Stimulated activated CD8-positive, alpha-beta memory T cell treated with anti-CD3 and anti-CD28 coated beads, Interleukin-12 subunit alpha, Interleukin-12 subunit beta, amount 100 ng/mL, for 24 hours (primary cell): Measurements from ENCODE around the gene OXCT1.

ENCODE experiments used
- DNase-seq: peaks from one replicate; pipeline ENCODE4 v3.0.0-alpha.2; 2020; ENCODE audit errors: extremely low read depth

Gene OXCT1

GRCh38 chr5:41869724-41870626 lies at the start of gene OXCT1:
Gene OXCT1 (minus strand): TSS chr5:41870425. CDS start chr5:41870358, 67 bp downstream.
- DNase-seq = peak; percentile 82

DNA sequence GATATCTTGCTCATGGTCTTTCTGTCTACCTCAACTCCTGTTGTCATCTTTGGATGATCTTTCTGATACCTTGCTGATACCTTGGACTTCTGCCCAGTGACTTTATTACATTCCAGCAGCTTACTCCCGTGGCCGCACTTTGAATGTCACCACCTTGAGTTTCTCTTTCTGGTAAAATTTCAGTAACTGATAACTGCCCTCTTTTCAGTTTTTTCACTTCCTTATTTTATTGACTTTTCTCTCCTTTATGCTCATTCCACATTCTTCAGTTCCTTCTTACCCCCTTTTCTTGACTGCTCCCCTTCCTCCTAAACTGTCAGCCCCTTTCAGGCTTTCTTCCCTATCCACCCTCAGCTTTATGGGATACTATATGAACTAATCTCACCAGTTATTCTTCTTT lies 47.9 kb upstream of the OXCT1 start:
- DNase-seq = no peak

DNA sequence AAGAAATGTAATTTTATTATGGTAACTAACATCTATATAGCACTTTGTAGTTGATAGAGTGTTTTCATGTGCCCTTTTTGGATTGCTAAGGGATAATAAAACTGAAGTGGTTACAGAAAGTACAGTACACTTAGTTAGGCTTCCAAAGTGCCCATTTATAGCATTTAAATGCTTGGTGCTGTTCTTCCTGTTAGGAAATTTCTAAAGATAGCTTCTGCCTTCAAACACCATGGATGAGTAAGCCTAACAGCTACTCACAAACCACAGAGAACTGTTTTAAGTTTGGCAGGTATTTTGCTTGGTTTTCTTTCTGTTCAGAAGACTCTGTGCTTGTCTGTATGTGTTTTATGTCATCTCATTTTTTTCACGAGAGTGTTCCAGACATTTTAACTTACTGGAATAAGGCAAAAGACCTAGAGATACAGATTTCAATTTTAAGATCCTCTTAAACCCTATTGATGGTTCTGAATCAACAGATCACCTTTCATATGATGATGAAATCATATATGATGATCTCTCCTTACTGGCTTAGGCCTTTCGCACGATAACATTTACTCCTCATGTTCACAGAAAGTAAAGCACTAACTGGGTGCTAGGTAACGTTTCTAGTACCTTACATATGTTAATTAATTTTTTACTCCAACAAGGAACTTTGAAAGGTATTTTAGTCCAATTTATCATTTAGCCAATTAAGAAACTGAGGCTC lies 38.3 kb upstream of the OXCT1 start:
- DNase-seq = no peak

- DNase-seq = no peak
Measured at GRCh38 chr5:41906151-41906550, 35.9 kb upstream of the OXCT1 start.

DNA sequence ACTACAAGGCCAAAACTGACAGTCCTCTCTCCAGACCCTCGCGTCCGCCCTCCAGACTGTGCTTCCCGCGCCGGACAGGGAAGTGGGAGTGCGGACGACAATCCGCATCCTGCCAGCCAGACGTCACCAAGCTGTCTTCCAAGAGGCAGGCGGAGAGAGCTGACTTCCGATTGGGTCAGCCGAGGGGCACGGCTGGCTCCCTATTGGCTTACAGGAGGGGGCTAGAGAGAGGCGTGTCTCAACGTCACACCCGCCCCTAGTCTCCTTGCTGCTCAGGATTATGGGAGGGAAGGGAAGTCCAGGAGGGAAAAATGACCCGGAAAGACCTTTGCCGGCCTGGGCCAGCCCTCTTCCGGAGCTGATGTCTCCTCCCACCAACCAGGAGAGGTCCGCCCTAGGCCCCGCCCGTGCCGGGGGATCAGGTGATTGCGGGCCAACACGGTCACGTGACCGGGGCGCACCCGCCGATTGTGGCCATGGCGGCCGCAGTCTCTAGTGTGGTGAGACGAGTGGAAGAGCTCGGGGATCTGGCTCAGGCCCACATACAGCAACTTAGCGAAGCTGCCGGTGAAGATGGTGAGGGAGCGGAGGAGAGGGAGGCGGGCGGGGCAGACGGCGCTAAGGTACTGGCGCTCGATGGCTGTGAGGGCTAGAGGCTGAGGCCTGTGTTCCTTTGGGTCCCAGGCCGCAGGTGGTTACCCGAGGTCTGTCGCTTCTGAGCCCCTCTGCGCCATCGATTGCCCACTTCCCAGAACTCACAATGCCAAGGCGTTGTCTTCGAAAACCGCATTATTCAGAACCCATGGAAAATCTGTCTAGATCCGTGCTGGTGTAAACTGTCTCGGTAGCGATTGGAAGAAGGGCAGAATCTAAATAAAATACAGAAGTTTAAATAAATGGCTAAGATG lies 33.9 kb upstream of the OXCT1 start, which contains the start of gene RIMOC1:
Gene RIMOC1 (plus strand): TSS at position 453 of the 908 bp plus-strand sequence. CDS start 24 bp downstream, at position 477.
- peak; percentile 97 for DNase-seq

DNA sequence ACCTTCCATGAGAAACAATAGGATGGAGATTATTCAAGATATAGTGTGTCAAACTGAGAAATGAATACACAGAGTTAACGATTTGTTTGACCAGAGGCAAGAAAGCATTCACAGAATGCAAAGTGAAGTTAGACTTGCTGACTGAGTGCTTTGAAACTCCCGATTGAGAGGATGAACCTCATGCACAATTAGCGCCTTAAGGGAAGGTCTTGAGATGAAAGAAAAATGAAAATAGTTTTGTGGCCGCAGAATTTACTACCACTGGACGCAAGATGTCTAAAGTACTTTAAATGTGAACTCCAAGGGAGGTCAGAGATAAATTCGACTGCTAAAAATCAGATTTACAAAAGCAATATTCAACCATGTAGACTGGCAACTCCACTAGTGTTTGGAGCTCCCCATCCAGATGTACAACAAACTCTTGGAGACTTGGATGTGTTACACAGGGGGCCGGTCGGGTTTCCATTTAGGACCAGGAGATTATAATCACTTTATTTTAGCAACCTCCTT lies 33.2 kb upstream of the OXCT1 start:
- DNase-seq = no peak

GRCh38 chr5:41896230-41896629 lies 26.0 kb upstream of the OXCT1 start:
- no peak for DNase-seq

- no peak for DNase-seq
Measured at GRCh38 chr5:41893074-41893851, 23.0 kb upstream of the OXCT1 start.

DNA sequence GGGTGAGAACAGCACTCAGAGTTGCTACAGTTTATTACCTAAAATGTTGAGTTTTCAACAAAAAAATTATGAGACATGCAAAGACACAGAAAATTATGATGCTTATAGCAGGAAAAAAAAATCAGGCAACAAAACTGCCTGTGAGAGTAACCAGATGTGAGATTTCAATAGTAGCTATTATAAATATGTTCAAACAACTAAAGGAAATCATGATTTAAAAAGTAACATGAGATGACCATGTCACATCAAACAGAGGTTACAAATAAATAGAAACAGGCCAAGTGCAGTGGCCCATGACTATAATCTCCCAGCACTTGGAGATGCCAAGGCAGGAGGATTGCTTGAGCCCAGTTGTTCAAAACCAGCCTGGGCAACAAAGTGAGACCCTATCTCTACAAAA lies 21.8 kb upstream of the OXCT1 start:
- DNase-seq = no peak

DNA sequence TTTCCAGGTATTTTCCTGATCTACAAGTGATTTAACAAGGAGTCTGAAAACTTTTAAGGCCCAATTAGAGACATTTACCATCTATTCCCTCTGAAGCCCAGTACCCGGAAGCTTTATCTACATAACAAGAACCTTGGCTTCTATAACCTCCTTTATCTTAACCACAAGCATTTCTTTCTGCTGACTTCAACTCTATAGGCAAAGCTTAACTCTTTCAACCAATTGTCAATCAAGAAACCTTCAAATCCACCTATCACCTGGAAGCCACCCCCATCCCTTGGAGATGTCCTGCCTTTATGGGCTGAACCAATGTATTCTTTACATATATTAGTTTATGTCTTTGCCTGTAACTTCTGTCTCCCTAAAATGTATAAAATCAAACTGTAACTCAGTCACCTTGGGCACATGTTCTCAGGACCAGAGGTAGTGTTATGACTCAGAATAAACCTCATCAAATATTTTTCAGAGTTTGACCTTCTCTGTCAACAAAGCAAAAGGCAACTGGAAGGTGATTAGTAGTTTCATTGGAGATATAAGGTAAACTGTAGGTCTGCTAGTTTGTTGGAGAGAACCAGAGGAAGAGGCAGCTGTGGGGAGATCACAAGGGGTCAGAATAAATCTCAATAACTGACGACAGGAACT lies 21.0 kb upstream of the OXCT1 start:
- DNase-seq = no peak

GRCh38 chr5:41885286-41885685 lies 15.1 kb upstream of the OXCT1 start:
- DNase-seq = no peak

- DNase-seq = no peak
Measured at GRCh38 chr5:41883936-41884335, 13.7 kb upstream of the OXCT1 start.

- DNase-seq = no peak
Measured at GRCh38 chr5:41883243-41883642, 13.0 kb upstream of the OXCT1 start.

DNA sequence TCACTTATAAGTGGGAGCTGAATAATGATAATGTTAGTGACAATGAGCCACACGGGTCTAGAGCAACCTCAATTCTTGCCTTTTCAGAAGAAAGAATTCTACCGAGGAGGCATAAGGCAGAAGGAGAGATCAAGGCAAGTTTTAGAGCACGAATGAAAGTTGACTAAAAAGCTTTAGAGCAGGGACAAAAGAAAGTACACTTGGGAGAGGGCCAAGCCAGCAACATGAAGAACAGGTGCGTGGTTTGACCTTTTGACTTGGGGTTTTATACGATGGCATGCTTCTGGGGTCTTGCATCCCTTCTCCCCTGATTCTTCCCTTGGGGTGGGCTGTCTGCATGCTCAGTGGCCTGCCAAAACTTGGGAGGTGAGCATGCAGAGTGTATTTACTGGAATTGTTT lies 12.5 kb upstream of the OXCT1 start:
- DNase-seq = no peak

GRCh38 chr5:41878643-41879478 lies 8.6 kb upstream of the OXCT1 start:
- no peak for DNase-seq

- DNase-seq = no peak
Measured at GRCh38 chr5:41878173-41878572, 7.9 kb upstream of the OXCT1 start.

DNA sequence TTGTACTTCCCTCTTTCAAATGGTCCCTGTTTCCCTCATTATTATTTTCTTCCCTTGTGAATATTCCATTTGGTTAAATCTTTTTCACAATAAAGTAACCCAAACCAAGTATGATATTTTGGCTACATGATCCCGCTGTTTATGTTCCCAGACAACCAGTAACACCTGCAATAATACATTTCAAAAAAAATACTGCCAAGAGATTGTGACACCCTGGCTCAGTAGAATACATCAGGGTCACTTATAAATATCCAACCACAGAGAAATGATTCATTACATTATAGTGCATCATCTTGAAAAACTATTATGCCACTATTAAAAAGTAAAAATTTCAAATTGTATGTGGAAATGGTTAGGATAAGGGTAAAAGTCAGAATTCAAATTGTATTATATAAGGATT lies 7.2 kb upstream of the OXCT1 start:
- no peak for DNase-seq

GRCh38 chr5:41876678-41877077 lies 6.5 kb upstream of the OXCT1 start:
- DNase-seq = no peak

GRCh38 chr5:41875121-41875520 lies 4.9 kb upstream of the OXCT1 start:
- no peak for DNase-seq
